HT-29 (cell line): ENCODE data around the gene RYR1. TPM values are rescaled to one million over a fixed set of nuclear protein-coding genes. Genes with fewer than 3 reads are reported as not detected.

Source experiments
- DNase-seq: peaks from one replicate; pipeline ENCODE4 v3.0.0-alpha.2; 2015; ENCODE audit warnings: low spot score
- total RNA-seq: library from RNA; depleted of rRNA; stranded (reverse); fragments of >200 nt; shearing (Covaris generic); gene quantifications from 2 replicates; pipeline ENCODE4 v1.2.3, GENCODE V29; 2014; rRNA removed

RYR1 gene
- total RNA-seq, result 0.94 TPM in 1 of 2 replicates, not detected in the other

DNA sequence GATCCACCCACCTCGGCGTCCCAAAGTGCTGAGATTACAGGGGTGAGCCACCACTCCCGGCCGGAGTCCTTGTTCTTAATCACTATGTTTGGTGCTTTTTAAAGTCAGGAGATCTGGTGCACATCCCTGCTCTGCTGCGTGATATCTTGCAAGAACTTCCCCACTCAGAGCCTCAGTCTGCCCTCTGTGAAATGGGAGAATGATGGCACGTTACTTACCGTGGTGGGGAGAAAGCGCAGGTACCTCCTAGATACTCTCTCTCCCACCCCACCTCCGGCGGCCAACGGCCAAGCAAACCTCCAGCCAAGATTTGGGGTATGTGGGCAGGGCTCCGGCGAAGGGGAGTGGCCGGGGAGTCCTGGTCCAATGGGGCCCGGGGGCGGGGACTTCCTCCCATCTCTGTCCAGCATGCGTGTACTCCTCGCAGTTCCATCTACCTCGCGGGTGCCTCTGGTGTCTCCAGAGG, at the start of gene RYR1:
Gene RYR1 (plus strand): TSS at position 424 of the 466 bp plus-strand sequence. CDS start 139 bp downstream, outside the sequence.
- DNase-seq, result no peak

- no peak for DNase-seq
These were observed 49.7 kb upstream of the RYR1 start for GRCh38 chr19:38383743-38384142.

- peak; percentile 62 for DNase-seq
These were observed 49.1 kb upstream of the RYR1 start for GRCh38 chr19:38384209-38385027.

- DNase-seq, result no peak
These were observed 48.3 kb upstream of the RYR1 start for GRCh38 chr19:38385057-38385803.

GRCh38 chr19:38385804-38386257, 47.7 kb upstream of the RYR1 start:
- DNase-seq, result no peak

GRCh38 chr19:38386300-38386970, 47.1 kb upstream of the RYR1 start:
- DNase-seq, result no peak

GRCh38 chr19:38386971-38387549, 46.4 kb upstream of the RYR1 start:
- DNase-seq, result no peak

- peak; percentile 97 for DNase-seq
These were observed 45.7 kb upstream of the RYR1 start, which contains the start of gene GGN for GRCh38 chr19:38387550-38388348. TSS of gene GGN (minus strand) at chr19:38388034. CDS start at chr19:38387261, 773 bp downstream.

DNA sequence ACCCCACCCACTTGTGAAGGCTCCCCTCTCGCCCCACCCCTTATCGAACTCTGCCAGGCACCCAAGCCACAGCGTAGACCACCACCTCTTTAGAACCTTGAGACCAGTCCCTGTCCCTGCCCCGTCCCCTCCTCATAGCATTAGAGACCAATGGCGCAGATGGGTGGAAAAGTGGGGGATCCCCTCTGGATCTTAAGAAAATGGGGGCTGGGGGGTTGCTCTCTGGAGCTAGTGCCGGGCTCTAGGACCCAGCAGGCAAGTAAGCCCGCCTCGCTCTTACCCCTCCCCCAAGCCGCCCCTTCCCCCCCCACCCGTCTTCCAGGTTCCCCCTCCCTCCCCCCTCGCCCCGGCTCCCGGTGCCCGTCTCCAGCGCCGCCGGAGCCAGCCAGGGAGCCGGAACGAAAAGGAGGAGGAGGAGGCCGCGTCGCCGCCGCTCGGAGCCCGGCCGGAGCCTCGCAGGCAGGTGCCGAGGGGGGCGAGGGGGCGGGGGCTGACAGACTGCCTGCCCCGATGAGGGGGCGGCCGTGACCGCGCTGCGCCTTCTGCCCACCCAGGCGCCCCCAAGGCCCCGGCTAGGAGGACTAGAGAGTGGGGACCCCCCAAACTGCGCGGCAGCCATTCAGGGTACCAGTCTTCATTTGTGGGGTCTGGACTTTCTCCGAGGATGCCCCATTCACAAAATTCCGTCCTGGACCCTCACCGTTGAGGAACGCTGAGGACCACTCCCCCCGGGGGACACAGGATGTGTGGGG, 45.0 kb upstream of the RYR1 start, which contains the start of gene SPRED3:
Gene SPRED3 (plus strand): TSS at position 349 of the 752 bp plus-strand sequence. CDS start 1,606 bp downstream, outside the sequence.
- DNase-seq, result no peak

GRCh38 chr19:38389101-38389925, 44.2 kb upstream of the RYR1 start:
- no peak for DNase-seq

DNA sequence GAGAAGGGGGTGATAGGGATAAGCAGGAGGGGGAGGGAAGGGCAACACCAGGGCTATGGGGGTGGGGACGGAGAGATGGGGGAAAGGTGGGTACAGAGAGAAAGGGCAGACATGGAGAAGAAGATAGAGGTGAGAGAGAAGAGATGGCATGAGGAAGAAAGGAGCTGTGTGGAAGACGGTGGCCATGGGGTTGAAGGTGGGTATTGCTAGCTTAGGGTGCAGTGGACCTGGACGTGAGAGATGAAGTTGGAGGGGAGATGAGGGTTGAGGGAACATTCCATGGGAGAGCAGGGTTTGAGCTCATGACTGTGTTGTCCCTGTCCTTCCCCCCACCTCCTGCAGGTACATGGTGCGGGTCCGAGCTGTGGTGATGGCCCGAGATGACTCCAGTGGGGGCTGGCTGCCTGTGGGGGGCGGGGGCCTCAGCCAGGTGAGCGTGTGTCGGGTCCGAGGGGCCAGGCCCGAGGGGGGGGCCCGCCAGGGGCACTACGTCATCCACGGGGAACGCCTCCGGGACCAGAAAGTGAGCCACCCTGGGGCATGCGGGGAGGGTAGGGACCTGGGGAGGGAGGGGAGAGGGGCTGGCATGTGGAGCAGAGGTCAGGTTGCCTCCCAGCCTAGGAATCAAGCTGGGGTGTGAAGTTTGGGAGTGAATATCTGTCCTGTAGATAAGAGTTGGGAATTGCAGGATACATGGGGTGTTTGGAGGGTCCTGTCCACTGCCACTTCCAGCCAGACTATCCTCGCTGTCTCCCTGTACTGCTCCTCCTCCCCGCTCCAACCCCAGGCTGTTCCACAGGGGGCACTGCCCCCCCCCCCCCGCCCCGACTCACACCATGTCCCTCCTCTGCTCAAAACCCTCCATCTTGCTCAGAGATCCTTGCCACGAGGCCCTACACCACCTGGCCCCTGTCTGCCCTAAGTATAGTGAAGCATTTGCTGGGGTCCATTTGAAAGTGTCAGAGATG, 43.2 kb upstream of the RYR1 start:
- DNase-seq, result no peak

- DNase-seq, result no peak
These were observed 41.5 kb upstream of the RYR1 start for GRCh38 chr19:38391911-38392464.

GRCh38 chr19:38392707-38393308, 40.7 kb upstream of the RYR1 start:
- peak; percentile 65 for DNase-seq

DNA sequence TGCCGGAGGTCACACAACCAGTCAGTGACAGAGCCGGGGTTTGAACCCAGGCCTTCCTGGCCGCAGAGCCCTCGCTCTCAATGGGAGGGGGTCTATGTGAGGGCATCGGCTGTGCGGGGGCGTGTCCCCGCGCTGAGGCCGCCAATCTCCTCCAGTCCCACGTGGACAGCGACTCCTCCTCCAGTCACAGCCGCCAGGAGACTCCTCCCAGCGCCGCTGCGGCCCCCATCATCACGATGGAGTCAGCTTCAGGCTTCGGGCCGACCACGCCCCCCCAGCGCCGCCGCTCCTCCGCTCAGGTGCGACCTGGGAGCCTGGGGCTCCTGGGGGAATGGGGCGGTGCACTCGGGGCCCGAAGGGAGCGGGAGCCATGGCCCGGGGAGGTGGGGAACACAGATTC, 39.0 kb upstream of the RYR1 start:
- DNase-seq, result no peak

- no peak for DNase-seq
These were observed 37.9 kb upstream of the RYR1 start for GRCh38 chr19:38395381-38396114.

GRCh38 chr19:38399081-38399480, 34.4 kb upstream of the RYR1 start:
- no peak for DNase-seq
